Osteoblast (primary cell): ENCODE measurements around the gene ATP8B3. TPM values are rescaled to one million over a fixed set of nuclear protein-coding genes. Genes with fewer than 3 reads are reported as not detected.

ENCODE experiments used
- DNase-seq: peaks from one replicate; pipeline ENCODE4 v3.0.0; 2011; ENCODE audit warnings: low spot score, mixed read lengths; ENCODE audit not compliant: insufficient read length; ENCODE audit errors: missing footprints
- H2AFZ ChIP-seq: 2 replicates; pipeline ENCODE4 v1.6.0; 2011; ENCODE audit warnings: mild to moderate bottlenecking, low read length
- H3K27ac ChIP-seq: 2 replicates; pipeline ENCODE4 v1.5.1; 2011; ENCODE audit warnings: mild to moderate bottlenecking, low read depth, low read length, moderate library complexity
- H3K27me3 ChIP-seq: 2 replicates; pipeline ENCODE4 v1.6.0; 2012; ENCODE audit warnings: mild to moderate bottlenecking, control low read depth, inconsistent platforms, low read length, moderate library complexity; ENCODE audit not compliant: insufficient read depth
- H3K36me3 ChIP-seq: 2 replicates; pipeline ENCODE4 v1.5.1; 2011; ENCODE audit warnings: mild to moderate bottlenecking, low read length, control low read depth, moderate library complexity; ENCODE audit not compliant: insufficient read depth
- H3K4me1 ChIP-seq: 2 replicates; pipeline ENCODE4 v1.5.1; 2011; ENCODE audit warnings: mild to moderate bottlenecking, low read length, control low read depth, moderate library complexity; ENCODE audit not compliant: insufficient read depth
- H3K4me2 ChIP-seq: 2 replicates; pipeline ENCODE4 v1.6.0; 2011; ENCODE audit warnings: mild to moderate bottlenecking, low read length; ENCODE audit not compliant: insufficient read depth
- H3K4me3 ChIP-seq: fragments of 200-600 bp; sonication (generic); 3 replicates; pipeline ENCODE4 v1.5.1; 2012; ENCODE audit warnings: mild to moderate bottlenecking, low read length, inconsistent platforms; ENCODE audit not compliant: insufficient read depth
- H3K79me2 ChIP-seq: 2 replicates; pipeline ENCODE4 v1.6.0; 2012; ENCODE audit warnings: mild to moderate bottlenecking, low read length, control low read depth, inconsistent platforms; ENCODE audit not compliant: insufficient read depth
- H3K9me3 ChIP-seq: 2 replicates; pipeline ENCODE4 v1.5.1; 2011; ENCODE audit warnings: low read depth, low read length, control low read depth
- H4K20me1 ChIP-seq: 2 replicates; pipeline ENCODE4 v1.6.0; 2012; ENCODE audit warnings: mild to moderate bottlenecking, low read length, control low read depth; ENCODE audit not compliant: insufficient read depth
- total RNA-seq: library from RNA; depleted of rRNA; stranded (reverse); fragments of >200 nt; gene quantifications from 2 replicates; pipeline ENCODE4 v1.2.3, GENCODE V29; 2012
- TF ChIP-seq, protein P1 (sequence below): IDR thresholded peaks from 2 replicates; pipeline ENCODE4 v1.5.1; 2011; ENCODE audit warnings: mild to moderate bottlenecking, low read depth, low read length, moderate library complexity; ENCODE audit errors: extremely low read depth

Gene ATP8B3
- total RNA-seq, 1 donor, result 0.72 TPM

GRCh38 chr19:1745589-1746031 is 66.5 kb downstream of the ATP8B3 start:
- H3K4me3 ChIP-seq, result no peak overlapping the region
- TF ChIP-seq, protein P1, sequence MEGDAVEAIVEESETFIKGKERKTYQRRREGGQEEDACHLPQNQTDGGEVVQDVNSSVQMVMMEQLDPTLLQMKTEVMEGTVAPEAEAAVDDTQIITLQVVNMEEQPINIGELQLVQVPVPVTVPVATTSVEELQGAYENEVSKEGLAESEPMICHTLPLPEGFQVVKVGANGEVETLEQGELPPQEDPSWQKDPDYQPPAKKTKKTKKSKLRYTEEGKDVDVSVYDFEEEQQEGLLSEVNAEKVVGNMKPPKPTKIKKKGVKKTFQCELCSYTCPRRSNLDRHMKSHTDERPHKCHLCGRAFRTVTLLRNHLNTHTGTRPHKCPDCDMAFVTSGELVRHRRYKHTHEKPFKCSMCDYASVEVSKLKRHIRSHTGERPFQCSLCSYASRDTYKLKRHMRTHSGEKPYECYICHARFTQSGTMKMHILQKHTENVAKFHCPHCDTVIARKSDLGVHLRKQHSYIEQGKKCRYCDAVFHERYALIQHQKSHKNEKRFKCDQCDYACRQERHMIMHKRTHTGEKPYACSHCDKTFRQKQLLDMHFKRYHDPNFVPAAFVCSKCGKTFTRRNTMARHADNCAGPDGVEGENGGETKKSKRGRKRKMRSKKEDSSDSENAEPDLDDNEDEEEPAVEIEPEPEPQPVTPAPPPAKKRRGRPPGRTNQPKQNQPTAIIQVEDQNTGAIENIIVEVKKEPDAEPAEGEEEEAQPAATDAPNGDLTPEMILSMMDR, result no peak
- peaks cover 48% of the 10 kb centered on the region for H3K27me3 ChIP-seq
- H2AFZ ChIP-seq, result no peak overlapping the region
- DNase-seq, result no peak
- H3K4me2 ChIP-seq, result no peak overlapping the region
- no peaks in the 10 kb centered on the region for H3K36me3 ChIP-seq
- H4K20me1 ChIP-seq, result peaks cover 4% of the 10 kb centered on the region
- H3K4me1 ChIP-seq, result peaks cover 13% of the 10 kb centered on the region
- no peak overlapping the region for H3K27ac ChIP-seq
- H3K79me2 ChIP-seq, result no peaks in the 10 kb centered on the region
- H3K9me3 ChIP-seq, result no peaks in the 10 kb centered on the region

GRCh38 chr19:1744822-1745563 is 67.1 kb downstream of the ATP8B3 start:
- no peaks in the 10 kb centered on the region for H3K36me3 ChIP-seq
- H3K4me1 ChIP-seq, result peaks cover 13% of the 10 kb centered on the region
- no peak overlapping the region for H3K4me2 ChIP-seq
- peaks cover 3% of the 10 kb centered on the region for H3K9me3 ChIP-seq
- no peak overlapping the region for H3K4me3 ChIP-seq
- H3K27me3 ChIP-seq, result peaks cover 44% of the 10 kb centered on the region
- H3K27ac ChIP-seq, result no peak overlapping the region
- TF ChIP-seq, protein P1, result no peak
- DNase-seq, result no peak
- H3K79me2 ChIP-seq, result no peaks in the 10 kb centered on the region
- no peak overlapping the region for H2AFZ ChIP-seq
- peaks cover 4% of the 10 kb centered on the region for H4K20me1 ChIP-seq

DNA sequence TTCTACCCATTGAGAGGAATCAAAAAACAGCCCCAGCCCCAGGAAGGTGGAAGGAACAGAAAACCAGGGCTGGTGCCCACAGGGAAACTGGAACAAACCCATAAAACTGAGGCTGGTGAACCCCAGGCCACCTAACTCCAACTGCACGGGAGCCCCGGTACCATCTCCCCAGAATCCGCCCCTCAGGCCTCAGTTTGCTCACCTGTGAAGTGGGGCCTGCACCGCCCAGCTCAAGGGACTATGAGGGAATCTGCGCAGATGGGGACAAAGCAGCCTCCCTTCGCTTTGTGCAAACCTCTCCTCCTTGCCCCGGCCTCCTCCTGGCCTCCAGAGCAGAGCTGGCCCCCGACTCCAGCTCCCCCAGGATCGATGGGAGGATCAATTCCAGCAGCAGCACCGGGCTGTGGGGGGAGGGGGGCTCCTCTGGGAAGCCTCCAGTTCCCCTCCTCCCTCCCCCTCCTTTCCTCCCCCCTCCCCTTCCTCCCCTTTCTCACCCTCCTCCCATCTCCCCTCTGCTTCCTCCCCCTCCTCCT is 67.9 kb downstream of the ATP8B3 start:
- H3K36me3 ChIP-seq, result no peaks in the 10 kb centered on the region
- H3K4me1 ChIP-seq, result peaks cover 13% of the 10 kb centered on the region
- TF ChIP-seq, protein P1, result no peak
- H3K4me3 ChIP-seq, result no peak overlapping the region
- no peak for DNase-seq
- H2AFZ ChIP-seq, result no peak overlapping the region
- no peak overlapping the region for H3K27ac ChIP-seq
- no peaks in the 10 kb centered on the region for H3K79me2 ChIP-seq
- peaks cover 4% of the 10 kb centered on the region for H4K20me1 ChIP-seq
- no peak overlapping the region for H3K4me2 ChIP-seq
- peaks cover 37% of the 10 kb centered on the region for H3K27me3 ChIP-seq
- peaks cover 4% of the 10 kb centered on the region for H3K9me3 ChIP-seq

DNA sequence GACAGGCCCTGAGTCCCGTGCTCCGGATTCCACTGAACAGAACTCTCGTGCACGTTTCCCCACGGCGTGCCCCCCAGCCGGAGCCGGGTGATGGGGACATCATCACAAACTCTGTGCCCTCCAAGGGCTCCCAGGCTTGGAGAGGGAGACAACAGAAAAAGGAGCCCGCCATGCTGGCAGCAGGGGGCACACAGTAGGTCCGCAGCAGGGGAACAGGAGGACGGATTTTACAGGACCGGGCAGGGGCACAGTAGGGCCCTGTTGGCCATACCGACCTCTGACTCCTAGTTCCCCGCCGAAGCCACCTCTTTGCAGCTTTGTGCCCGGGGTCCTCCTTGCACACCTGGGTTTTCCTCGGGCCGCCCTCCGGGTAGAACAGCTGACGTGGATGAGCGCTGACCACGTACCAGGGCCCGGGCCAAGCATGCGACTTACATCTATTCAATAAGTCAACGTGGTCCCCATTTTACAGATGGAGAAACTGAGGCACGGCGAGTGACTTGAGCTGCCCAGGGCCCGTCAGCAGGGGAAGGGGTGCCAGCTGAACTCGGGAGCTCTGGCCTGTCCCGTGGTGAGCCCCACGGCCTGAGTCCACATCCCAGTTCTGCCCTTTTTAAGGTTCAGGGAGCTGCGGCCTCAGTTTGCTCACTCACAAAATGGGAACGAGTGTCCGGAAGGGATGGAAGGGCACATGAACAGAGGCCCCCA is 68.9 kb downstream of the ATP8B3 start:
- Histone ChIP-seq H3K27ac (no peak overlapping the region), H2AFZ (no peak overlapping the region), H3K27me3 (peaks cover 26% of the 10 kb centered on the region), H3K4me3 (no peak overlapping the region), H4K20me1 (peaks cover 4% of the 10 kb centered on the region), H3K79me2 (no peaks in the 10 kb centered on the region), H3K9me3 (peaks cover 4% of the 10 kb centered on the region), H3K4me2 (no peak overlapping the region), H3K4me1 (peaks cover 13% of the 10 kb centered on the region), H3K36me3 (no peaks in the 10 kb centered on the region)
- no peak for DNase-seq
- TF ChIP-seq, protein P1, result no peak
